Cardiac muscle cell (in vitro differentiated cells and primary cell): Measurements from ENCODE around the gene ADGRD1. TPM values are rescaled to one million over a fixed set of nuclear protein-coding genes. Genes with fewer than 3 reads are reported as not detected.

ENCODE experiments used
- DNase-seq, 2 donors: peaks; one replicate each; pipeline versions ENCODE4 v3.0.0 to v3.0.0-alpha.2; 2010 to 2017; ENCODE audit warnings: low read depth in 1 of 2, low spot score in 1 of 2
- H3K27ac ChIP-seq: fragments of 200-600 bp; sonication (generic); 2 replicates; pipeline ENCODE4 v1.5.1; 2016
- H3K27me3 ChIP-seq: fragments of 200-600 bp; sonication (generic); 2 replicates; pipeline ENCODE4 v1.6.0; 2016; ENCODE audit warnings: control low read depth
- H3K36me3 ChIP-seq: fragments of 200-600 bp; sonication (generic); 2 replicates; pipeline ENCODE4 v1.5.1; 2016; ENCODE audit warnings: control low read depth
- H3K4me1 ChIP-seq: fragments of 200-600 bp; sonication (generic); 2 replicates; pipeline ENCODE4 v1.8.1; 2017; ENCODE audit warnings: low read depth, mild to moderate bottlenecking, mixed run types
- H3K4me3 ChIP-seq: fragments of 200-600 bp; sonication (generic); 2 replicates; pipeline ENCODE4 v1.5.1; 2016; ENCODE audit warnings: mild to moderate bottlenecking
- H3K9me3 ChIP-seq: fragments of 200-600 bp; sonication (generic); 2 replicates; pipeline ENCODE4 v1.5.1; 2017; ENCODE audit warnings: low read depth, mild to moderate bottlenecking, control low read depth
- CTCF ChIP-seq: IDR thresholded peaks from 2 replicates; pipeline ENCODE4 v1.5.1; 2012; ENCODE audit warnings: low read depth, mild to moderate bottlenecking, low read length
- polyA plus RNA-seq: library from polyadenylated mRNA; unstranded; fragments of >200 nt; fragmentation: Nextera tagmentation; extraction: Ambion mirVana; gene quantifications from 2 replicates; pipeline ENCODE4 v1.2.1, GENCODE V29; 2016
- total RNA-seq: library from RNA; depleted of rRNA; stranded (reverse); fragments of >200 nt; gene quantifications from 2 replicates; pipeline ENCODE4 v1.2.3, GENCODE V29; 2016

The ADGRD1 gene
- total and polyA plus RNA-seq, 2 experiments from 2014 or later = 66.6 to 74.0 TPM

DNA sequence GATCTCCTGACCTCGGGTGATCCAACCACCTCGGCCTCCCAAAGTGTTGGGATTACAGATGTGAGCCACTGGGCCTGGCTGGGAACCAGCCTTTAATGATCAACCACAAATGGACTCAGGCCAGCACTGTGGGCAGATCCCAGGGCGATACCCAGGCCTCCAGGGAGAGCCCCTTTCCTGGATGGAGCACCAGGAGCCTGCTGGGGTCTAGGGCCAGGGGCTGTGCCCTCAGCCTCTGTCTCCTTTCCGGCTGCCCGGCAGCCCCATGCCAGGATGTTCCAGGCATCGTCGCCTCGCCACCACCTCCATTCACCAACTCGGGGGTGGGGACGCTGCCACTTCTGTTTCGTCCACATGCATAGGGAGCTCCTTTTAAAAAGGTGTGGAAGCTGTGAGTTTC, 2.3 kb downstream of the ADGRD1 start:
- no peaks in the 10 kb centered on the region for H3K36me3 ChIP-seq
- H3K9me3 ChIP-seq = no peaks in the 10 kb centered on the region
- H3K27ac ChIP-seq = peak overlapping the region; percentile 19
- H3K4me1 ChIP-seq = peaks cover 39% of the 10 kb centered on the region
- peak overlapping the region; percentile 50 for H3K4me3 ChIP-seq
- no peak for TF ChIP-seq CTCF
- DNase-seq = no peak
- no peaks in the 10 kb centered on the region for H3K27me3 ChIP-seq

- TF ChIP-seq CTCF = no peak
- Histone ChIP-seq H3K9me3 (no peaks in the 10 kb centered on the region), H3K4me3 (no peak overlapping the region)
These were observed 3.0 kb downstream of the ADGRD1 start for GRCh38 chr12:130956456-130957303.

GRCh38 chr12:130957304-130957621, 3.6 kb downstream of the ADGRD1 start:
- H3K4me1 ChIP-seq = peaks cover 33% of the 10 kb centered on the region
- TF ChIP-seq CTCF = no peak
- no peak for DNase-seq
- no peak overlapping the region for H3K4me3 ChIP-seq
- H3K9me3 ChIP-seq = no peaks in the 10 kb centered on the region
- H3K36me3 ChIP-seq = no peaks in the 10 kb centered on the region
- H3K27ac ChIP-seq = no peak overlapping the region
- H3K27me3 ChIP-seq = no peaks in the 10 kb centered on the region

More at GRCh38 chr12:130956456-130957303, 3.0 kb downstream of the ADGRD1 start:
- H3K4me1 ChIP-seq = peaks cover 34% of the 10 kb centered on the region
- no peaks in the 10 kb centered on the region for H3K36me3 ChIP-seq
- no peaks in the 10 kb centered on the region for H3K27me3 ChIP-seq
- DNase-seq = no peak
- H3K27ac ChIP-seq = peak overlapping the region; percentile 19

DNA sequence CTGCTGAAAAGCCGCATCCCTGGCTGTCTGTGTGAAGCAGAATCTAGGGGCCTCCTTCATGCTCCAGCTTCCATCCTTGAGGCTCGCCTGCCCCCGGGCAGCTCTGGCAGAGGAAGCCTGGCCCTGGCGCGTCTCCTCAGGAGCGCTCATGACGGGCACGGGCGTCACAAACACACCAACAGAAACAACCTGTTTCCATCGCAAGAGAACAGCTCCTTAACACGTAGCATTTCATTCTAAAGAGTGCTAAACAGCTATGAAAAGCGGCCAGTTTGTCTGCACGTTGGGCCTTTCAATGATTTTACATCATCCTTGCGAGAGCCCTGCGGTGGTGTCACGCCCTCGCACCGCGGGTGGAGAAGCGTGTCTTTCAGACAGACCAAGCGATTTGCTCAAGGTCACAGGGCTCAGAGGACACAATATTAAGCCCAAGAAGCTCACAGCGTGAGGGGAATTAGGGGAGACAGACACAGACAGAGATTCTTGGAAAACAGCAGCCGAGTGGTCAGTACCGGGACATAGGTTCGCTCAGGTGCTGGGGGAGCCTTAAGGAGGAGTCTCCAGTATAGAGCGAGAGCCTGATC, 4.9 kb downstream of the ADGRD1 start:
- Histone ChIP-seq H3K4me1 (peaks cover 21% of the 10 kb centered on the region), H3K9me3 (no peaks in the 10 kb centered on the region), H3K27ac (peak overlapping the region; percentile 12), H3K36me3 (no peaks in the 10 kb centered on the region), H3K4me3 (no peak overlapping the region), H3K27me3 (no peaks in the 10 kb centered on the region)
- TF ChIP-seq CTCF = no peak
- no peak for DNase-seq

- no peak overlapping the region for H3K27ac ChIP-seq
- no peak overlapping the region for H3K4me3 ChIP-seq
- DNase-seq = no peak
- H3K9me3 ChIP-seq = no peaks in the 10 kb centered on the region
- TF ChIP-seq CTCF = no peak
- H3K27me3 ChIP-seq = no peaks in the 10 kb centered on the region
- no peaks in the 10 kb centered on the region for H3K36me3 ChIP-seq
- H3K4me1 ChIP-seq = peaks cover 21% of the 10 kb centered on the region
These were observed 5.9 kb downstream of the ADGRD1 start for GRCh38 chr12:130959632-130960031.
